Hepatocyte (in vitro differentiated cells): Measurements from ENCODE around the gene KIF2A.

Source experiments
- CTCF ChIP-seq: fragments of 200-600 bp; sonication (generic); IDR thresholded peaks from 2 replicates; pipeline ENCODE4 v1.5.1; 2016; ENCODE audit warnings: antibody characterized with exemption, mild to moderate bottlenecking; ENCODE audit not compliant: poor library complexity
- EZH2 ChIP-seq: fragments of 200-600 bp; sonication (generic); IDR thresholded peaks from 2 replicates; pipeline ENCODE4 v1.6.1; 2016; ENCODE audit warnings: antibody characterized with exemption, mild to moderate bottlenecking, borderline replicate concordance

- no peak for TF ChIP-seq CTCF
- no peak for TF ChIP-seq EZH2
These were observed 21.4 kb downstream of the KIF2A start for GRCh38 chr5:62327138-62328053.
